H1 (cell line): ENCODE measurements around the gene TUBB1.

Source experiments
- CHD2 ChIP-seq: IDR thresholded peaks from 2 replicates; pipeline ENCODE4 v1.6.1; 2012; ENCODE audit warnings: low read length, improper control_type of control experiment
- EP300 ChIP-seq, 2 experiments: IDR thresholded peaks; 1 replicate in 1 of 2; 2 replicates in 1 of 2; pipeline ENCODE4 v1.6.1; 2011 to 2012; ENCODE audit warnings: low read depth in 2 of 2, low read length in 2 of 2, mild to moderate bottlenecking in 2 of 2, borderline replicate concordance in 1 of 2, inconsistent platforms in 1 of 2, moderate library complexity in 1 of 2
- HDAC6 ChIP-seq: IDR thresholded peaks from one replicate; pipeline ENCODE4 v1.7.1; 2012; ENCODE audit warnings: low read depth, mild to moderate bottlenecking, inconsistent platforms, low read length, moderate library complexity
- POLR2A ChIP-seq, 2 experiments: IDR thresholded peaks; 1 replicate in 1 of 2; 2 replicates in 1 of 2; pipeline ENCODE4 v1.6.1; 2011; ENCODE audit warnings: low read depth in 2 of 2, low read length in 2 of 2, mild to moderate bottlenecking in 2 of 2; ENCODE audit errors: control extremely low read depth in 1 of 2
- POLR2AphosphoS5 ChIP-seq: IDR thresholded peaks from 2 replicates; pipeline ENCODE4 v1.6.1; 2011; ENCODE audit warnings: low read depth, low read length
- SIN3A ChIP-seq, 2 experiments: IDR thresholded peaks in 1 of 2; conservative IDR thresholded peaks in 1 of 2; 2 replicates each; pipeline ENCODE4 v1.6.1; 2011 to 2012; ENCODE audit warnings: low read length in 2 of 2, improper control_type of control experiment in 1 of 2, low read depth in 1 of 2, mild to moderate bottlenecking in 1 of 2
- SP1 ChIP-seq: IDR thresholded peaks from 2 replicates; pipeline ENCODE4 v1.6.1; 2011; ENCODE audit warnings: low read depth, low read length
- TF ChIP-seq, protein P1 (sequence below), 3 experiments: IDR thresholded peaks; 1 replicate in 2 of 3; 2 replicates in 1 of 3; pipeline versions ENCODE4 v1.5.1 to v1.6.1; 2011; ENCODE audit warnings: low read length in 3 of 3, mild to moderate bottlenecking in 3 of 3, inconsistent platforms in 2 of 3, low read depth in 1 of 3, moderate library complexity in 1 of 3; ENCODE audit not compliant: insufficient read depth in 1 of 3; ENCODE audit errors: control extremely low read depth in 1 of 3
- TF ChIP-seq, protein P2 (sequence below): IDR thresholded peaks from 2 replicates; pipeline ENCODE4 v1.6.1; 2011; ENCODE audit warnings: low read depth, mild to moderate bottlenecking, low read length; ENCODE audit not compliant: insufficient read depth
- TF ChIP-seq, protein P3 (sequence below): IDR thresholded peaks from 2 replicates; pipeline ENCODE4 v1.6.1; 2012; ENCODE audit warnings: inconsistent platforms

DNA sequence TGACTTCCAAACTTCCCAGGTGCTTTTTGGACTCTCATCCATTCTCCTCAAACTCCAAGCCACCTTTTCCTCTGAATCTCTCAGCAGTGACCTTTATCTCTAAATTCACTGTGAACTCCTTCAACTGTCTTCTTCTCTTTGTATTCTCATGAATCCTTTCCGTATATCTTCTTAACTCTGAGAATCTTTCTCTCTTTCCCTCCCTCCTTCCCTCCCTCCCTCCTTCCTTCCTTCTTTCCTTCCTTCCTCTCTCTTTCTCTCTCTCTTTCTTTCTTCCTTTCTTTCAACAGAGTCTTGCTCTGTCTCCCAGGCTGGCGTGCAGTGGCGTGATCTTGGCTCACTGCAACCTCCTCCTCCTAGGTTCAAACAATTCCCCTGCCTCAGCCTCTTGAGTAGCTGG lies 27.6 kb downstream of the TUBB1 start:
- TF ChIP-seq, protein P1, sequence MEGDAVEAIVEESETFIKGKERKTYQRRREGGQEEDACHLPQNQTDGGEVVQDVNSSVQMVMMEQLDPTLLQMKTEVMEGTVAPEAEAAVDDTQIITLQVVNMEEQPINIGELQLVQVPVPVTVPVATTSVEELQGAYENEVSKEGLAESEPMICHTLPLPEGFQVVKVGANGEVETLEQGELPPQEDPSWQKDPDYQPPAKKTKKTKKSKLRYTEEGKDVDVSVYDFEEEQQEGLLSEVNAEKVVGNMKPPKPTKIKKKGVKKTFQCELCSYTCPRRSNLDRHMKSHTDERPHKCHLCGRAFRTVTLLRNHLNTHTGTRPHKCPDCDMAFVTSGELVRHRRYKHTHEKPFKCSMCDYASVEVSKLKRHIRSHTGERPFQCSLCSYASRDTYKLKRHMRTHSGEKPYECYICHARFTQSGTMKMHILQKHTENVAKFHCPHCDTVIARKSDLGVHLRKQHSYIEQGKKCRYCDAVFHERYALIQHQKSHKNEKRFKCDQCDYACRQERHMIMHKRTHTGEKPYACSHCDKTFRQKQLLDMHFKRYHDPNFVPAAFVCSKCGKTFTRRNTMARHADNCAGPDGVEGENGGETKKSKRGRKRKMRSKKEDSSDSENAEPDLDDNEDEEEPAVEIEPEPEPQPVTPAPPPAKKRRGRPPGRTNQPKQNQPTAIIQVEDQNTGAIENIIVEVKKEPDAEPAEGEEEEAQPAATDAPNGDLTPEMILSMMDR (IDR thresholded peaks at IDR 0.05; ENCODE audit: control extremely low read depth in 1 of 3, insufficient read depth in 1 of 3, low read depth in 1 of 3, low read length in 3 of 3) = no peak
- TF ChIP-seq, protein P2, sequence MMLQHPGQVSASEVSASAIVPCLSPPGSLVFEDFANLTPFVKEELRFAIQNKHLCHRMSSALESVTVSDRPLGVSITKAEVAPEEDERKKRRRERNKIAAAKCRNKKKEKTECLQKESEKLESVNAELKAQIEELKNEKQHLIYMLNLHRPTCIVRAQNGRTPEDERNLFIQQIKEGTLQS = no peak
- TF ChIP-seq, protein P3, sequence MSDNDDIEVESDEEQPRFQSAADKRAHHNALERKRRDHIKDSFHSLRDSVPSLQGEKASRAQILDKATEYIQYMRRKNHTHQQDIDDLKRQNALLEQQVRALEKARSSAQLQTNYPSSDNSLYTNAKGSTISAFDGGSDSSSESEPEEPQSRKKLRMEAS = no peak
- TF ChIP-seq POLR2A (IDR thresholded peaks at IDR 0.05; ENCODE audit: control extremely low read depth in 1 of 2, low read depth in 2 of 2, low read length in 2 of 2) (no peak), SP1 (no peak), POLR2AphosphoS5 (no peak), HDAC6 (no peak), SIN3A (conservative IDR thresholded peaks at IDR 0.05 in 1 of 2, IDR thresholded peaks at IDR 0.05 in 1 of 2; ENCODE audit: low read depth in 1 of 2, low read length in 2 of 2) (no peak), CHD2 (no peak), EP300 (IDR thresholded peaks at IDR 0.05; ENCODE audit: borderline replicate concordance in 1 of 2, low read depth in 2 of 2, low read length in 2 of 2) (no peak)
